Measurements from ENCODE around the gene SACS.

GRCh38 chr13:23414682-23415081 is 18.8 kb downstream of the SACS start:
- no peak for TF ChIP-seq CTCF (IDR thresholded peaks at IDR 0.05)
- no peak for TF ChIP-seq POLR2A (IDR thresholded peaks at IDR 0.05)
